ENCODE data around the gene SCRG1.

The SCRG1 gene

GRCh38 chr4:173424899-173425805, 26.2 kb upstream of the SCRG1 start:
- Histone ChIP-seq H3K9me3 (ENCODE audit: insufficient read depth, low read length) (no peaks in the 10 kb centered on the region), H3K79me2 (ENCODE audit: low read length) (no peaks in the 10 kb centered on the region), H2AFZ (ENCODE audit: low read depth, low read length) (no peak overlapping the region), H3K9ac (ENCODE audit: low read length) (no peak overlapping the region), H3K4me3 (ENCODE audit: low read length) (no peak overlapping the region), H3K27me3 (ENCODE audit: low read depth, low read length) (no peaks in the 10 kb centered on the region), H3K27ac (ENCODE audit: low read length) (no peak overlapping the region), H3K4me2 (ENCODE audit: low read length) (no peak overlapping the region), H3K4me1 (ENCODE audit: low read length) (no peaks in the 10 kb centered on the region), H4K20me1 (ENCODE audit: insufficient read depth, low read length) (no peaks in the 10 kb centered on the region), H3K36me3 (replicated peaks; ENCODE audit: low read depth, low read length) (no peaks in the 10 kb centered on the region)
- TF ChIP-seq CTCF (IDR thresholded peaks at IDR 0.05; ENCODE audit: low read depth, low read length): no peak
- no peak for TF ChIP-seq EZH2phosphoT487 (IDR thresholded peaks at IDR 0.05; ENCODE audit: low read depth)

- Histone ChIP-seq H3K9me3 (ENCODE audit: insufficient read depth, low read length) (no peaks in the 10 kb centered on the region), H2AFZ (ENCODE audit: low read depth, low read length) (no peak overlapping the region), H3K4me2 (ENCODE audit: low read length) (no peak overlapping the region), H3K4me1 (ENCODE audit: low read length) (peaks cover 8% of the 10 kb centered on the region), H3K27me3 (ENCODE audit: low read depth, low read length) (no peaks in the 10 kb centered on the region), H3K9ac (ENCODE audit: low read length) (no peak overlapping the region), H4K20me1 (ENCODE audit: insufficient read depth, low read length) (no peaks in the 10 kb centered on the region), H3K4me3 (ENCODE audit: low read length) (no peak overlapping the region), H3K27ac (ENCODE audit: low read length) (no peak overlapping the region), H3K36me3 (replicated peaks; ENCODE audit: low read depth, low read length) (no peaks in the 10 kb centered on the region), H3K79me2 (ENCODE audit: low read length) (no peaks in the 10 kb centered on the region)
- no peak for TF ChIP-seq EZH2phosphoT487 (IDR thresholded peaks at IDR 0.05; ENCODE audit: low read depth)
- TF ChIP-seq CTCF (IDR thresholded peaks at IDR 0.05; ENCODE audit: low read depth, low read length): no peak
Measured at GRCh38 chr4:173420801-173421200, 21.9 kb upstream of the SCRG1 start.

GRCh38 chr4:173420324-173420752, 21.4 kb upstream of the SCRG1 start:
- Histone ChIP-seq H3K9ac (ENCODE audit: low read length) (no peak overlapping the region), H3K36me3 (replicated peaks; ENCODE audit: low read depth, low read length) (no peaks in the 10 kb centered on the region), H3K4me1 (ENCODE audit: low read length) (peaks cover 8% of the 10 kb centered on the region), H2AFZ (ENCODE audit: low read depth, low read length) (no peak overlapping the region), H4K20me1 (ENCODE audit: insufficient read depth, low read length) (no peaks in the 10 kb centered on the region), H3K9me3 (ENCODE audit: insufficient read depth, low read length) (no peaks in the 10 kb centered on the region), H3K27me3 (ENCODE audit: low read depth, low read length) (no peaks in the 10 kb centered on the region), H3K4me2 (ENCODE audit: low read length) (no peak overlapping the region), H3K27ac (ENCODE audit: low read length) (no peak overlapping the region), H3K79me2 (ENCODE audit: low read length) (no peaks in the 10 kb centered on the region), H3K4me3 (ENCODE audit: low read length) (no peak overlapping the region)
- TF ChIP-seq EZH2phosphoT487 (IDR thresholded peaks at IDR 0.05; ENCODE audit: low read depth) (no peak), CTCF (IDR thresholded peaks at IDR 0.05; ENCODE audit: low read depth, low read length) (peak; percentile 71)

- TF ChIP-seq CTCF (IDR thresholded peaks at IDR 0.05; ENCODE audit: low read depth, low read length): no peak
- no peak for TF ChIP-seq EZH2phosphoT487 (IDR thresholded peaks at IDR 0.05; ENCODE audit: low read depth)
- Histone ChIP-seq H3K4me3 (ENCODE audit: low read length) (no peak overlapping the region), H3K27ac (ENCODE audit: low read length) (no peak overlapping the region), H3K9me3 (ENCODE audit: insufficient read depth, low read length) (no peaks in the 10 kb centered on the region), H3K27me3 (ENCODE audit: low read depth, low read length) (no peaks in the 10 kb centered on the region), H3K36me3 (replicated peaks; ENCODE audit: low read depth, low read length) (no peaks in the 10 kb centered on the region), H3K4me2 (ENCODE audit: low read length) (no peak overlapping the region), H3K79me2 (ENCODE audit: low read length) (no peaks in the 10 kb centered on the region), H4K20me1 (ENCODE audit: insufficient read depth, low read length) (no peaks in the 10 kb centered on the region), H2AFZ (ENCODE audit: low read depth, low read length) (no peak overlapping the region), H3K4me1 (ENCODE audit: low read length) (peaks cover 8% of the 10 kb centered on the region), H3K9ac (ENCODE audit: low read length) (no peak overlapping the region)
Measured at GRCh38 chr4:173418639-173419038, 19.7 kb upstream of the SCRG1 start.

Data from OCI-LY3 (cell line).